GM21723 (cell line): ENCODE measurements around the gene TNRC18.
"Not testable (repeated sequence)": the region's sequence is repeated elsewhere in the genome, so short reads cannot be mapped to it uniquely, and the experiment has no call there.

Experiments
- ATAC-seq: cut with Tn5 transposase; IDR thresholded peaks from one replicate; pipeline ENCODE4 v1.9.1; 2021; ENCODE audit warnings: mild to moderate bottlenecking, moderate library complexity; ENCODE audit not compliant: unreplicated experiment

Gene TNRC18

DNA sequence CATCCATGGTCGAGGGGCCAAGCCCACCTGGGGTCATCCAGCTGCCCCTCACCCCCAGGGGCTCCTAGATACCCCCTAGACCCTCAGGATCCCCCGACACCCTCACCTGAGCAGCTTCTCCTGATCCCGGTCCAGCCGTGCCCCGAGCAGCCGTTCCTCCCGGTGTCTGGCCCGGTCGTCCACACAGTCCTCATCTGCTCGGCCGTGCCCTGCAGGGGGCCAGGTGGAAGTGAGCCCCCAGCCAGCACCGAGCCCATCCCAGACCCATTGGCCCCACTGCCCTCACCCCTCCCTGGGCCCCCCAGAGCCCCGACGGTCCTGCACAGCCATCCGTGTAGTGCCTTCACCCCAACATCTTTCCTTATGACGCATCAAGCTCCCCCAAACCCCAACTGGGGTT, 45.8 kb downstream of the TNRC18 start:
- no peak for ATAC-seq

- ATAC-seq, result no peak
Measured at GRCh38 chr7:5377279-5377678, 46.4 kb downstream of the TNRC18 start.

- no peak for ATAC-seq
Measured at GRCh38 chr7:5375925-5376324, 47.7 kb downstream of the TNRC18 start.

GRCh38 chr7:5374464-5374863, 49.2 kb downstream of the TNRC18 start:
- ATAC-seq, result no peak

- no peak for ATAC-seq
Measured at GRCh38 chr7:5373300-5373699, 50.3 kb downstream of the TNRC18 start.

DNA sequence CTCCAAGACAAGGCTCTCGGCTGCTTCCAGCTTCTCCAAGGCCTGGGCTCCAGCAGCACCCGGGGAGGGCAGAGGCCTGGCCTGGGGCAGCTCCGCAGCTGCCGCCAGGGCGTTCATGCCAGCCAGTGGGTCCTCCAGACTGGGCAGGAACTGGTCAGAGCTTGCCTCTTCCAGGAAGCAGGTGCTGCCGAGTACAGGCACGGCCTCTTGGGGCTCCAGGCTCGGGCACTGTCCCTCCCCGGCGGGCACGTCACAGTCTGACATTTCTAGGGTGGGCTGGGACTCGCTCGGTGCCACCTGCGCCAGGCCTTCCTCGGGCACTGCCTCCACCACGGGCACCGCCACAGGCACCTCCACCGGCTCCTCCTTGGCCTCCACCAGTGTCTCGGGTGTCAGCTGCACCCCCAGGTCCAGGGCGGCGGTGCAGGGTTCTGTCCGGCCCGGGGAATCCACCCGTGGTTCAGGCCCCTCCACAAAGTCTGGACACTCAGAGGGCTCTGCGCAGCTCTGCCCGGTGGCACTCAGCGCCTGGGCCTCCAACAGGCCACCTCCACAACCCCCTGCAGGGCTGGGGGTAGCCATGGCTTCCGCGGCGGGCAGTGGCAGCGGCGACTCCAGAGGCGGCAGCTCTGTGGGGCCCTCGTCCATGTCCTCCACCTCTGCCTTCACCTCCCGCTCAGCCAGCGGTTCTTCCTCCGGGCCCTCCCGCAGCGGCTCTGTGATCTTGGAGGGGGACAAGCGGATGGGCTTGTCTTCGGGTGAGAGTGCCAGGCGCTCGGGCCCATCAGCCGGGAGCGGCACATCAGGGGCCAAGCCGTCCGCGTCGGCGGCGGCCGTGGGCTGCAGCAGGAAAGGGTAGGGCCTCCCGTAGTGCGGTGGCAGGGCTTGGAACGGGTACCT, 52.9 kb downstream of the TNRC18 start:
- no peak for ATAC-seq

DNA sequence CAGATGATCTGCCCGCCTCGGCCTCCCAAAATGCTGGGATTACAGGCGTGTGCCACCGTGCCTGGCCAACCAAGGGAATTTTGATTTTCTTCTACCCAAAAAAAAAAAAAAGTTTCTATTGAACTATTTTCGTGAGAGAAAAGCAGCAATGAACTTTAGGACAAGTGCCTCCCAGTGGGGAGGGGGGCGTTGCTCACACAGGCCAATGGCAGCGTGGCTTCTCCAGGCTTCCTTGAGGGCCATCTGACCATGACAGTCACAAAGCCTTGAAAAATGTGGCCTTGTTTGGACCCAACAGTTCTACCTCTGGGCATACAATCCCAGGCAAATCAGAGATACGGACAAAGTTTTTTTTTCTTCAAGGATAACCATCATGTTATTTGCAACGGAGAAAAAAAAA, 56.0 kb downstream of the TNRC18 start:
- ATAC-seq, result no peak

DNA sequence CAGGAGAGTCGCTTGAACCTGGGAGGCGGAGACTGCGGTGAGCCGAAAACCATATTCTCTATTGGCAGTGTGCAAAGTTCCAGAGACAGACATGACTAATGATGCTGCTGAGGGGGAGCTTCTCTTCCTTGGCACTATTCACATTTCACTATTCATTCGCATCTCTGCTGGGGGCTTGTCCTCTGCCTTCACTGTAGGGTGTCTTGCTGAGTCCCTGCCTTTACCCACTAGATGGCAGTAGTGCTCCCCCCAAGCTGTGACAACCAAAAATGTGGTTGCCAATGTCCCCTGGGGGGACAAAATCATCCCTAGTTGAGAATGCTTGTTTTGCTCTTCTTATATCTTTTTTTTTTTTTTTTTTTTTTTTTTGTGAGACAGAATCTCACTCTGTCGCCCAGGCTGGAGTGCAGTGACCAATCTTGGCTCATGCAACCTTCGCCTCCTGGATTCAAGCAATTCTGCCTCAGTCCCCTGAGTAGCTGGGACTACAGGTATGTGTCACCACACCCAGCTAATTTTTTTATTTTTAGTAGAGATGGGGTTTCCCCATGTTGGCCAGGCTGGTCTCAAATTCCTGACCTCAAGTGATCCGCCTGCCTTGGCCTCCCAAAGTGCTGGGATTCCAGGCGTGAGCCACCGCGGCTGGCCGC, 57.5 kb downstream of the TNRC18 start:
- not testable (repeated sequence) for ATAC-seq

GRCh38 chr7:5363729-5364128, 59.9 kb downstream of the TNRC18 start:
- no peak for ATAC-seq

- no peak for ATAC-seq
Measured at GRCh38 chr7:5362466-5362865, 61.2 kb downstream of the TNRC18 start.

DNA sequence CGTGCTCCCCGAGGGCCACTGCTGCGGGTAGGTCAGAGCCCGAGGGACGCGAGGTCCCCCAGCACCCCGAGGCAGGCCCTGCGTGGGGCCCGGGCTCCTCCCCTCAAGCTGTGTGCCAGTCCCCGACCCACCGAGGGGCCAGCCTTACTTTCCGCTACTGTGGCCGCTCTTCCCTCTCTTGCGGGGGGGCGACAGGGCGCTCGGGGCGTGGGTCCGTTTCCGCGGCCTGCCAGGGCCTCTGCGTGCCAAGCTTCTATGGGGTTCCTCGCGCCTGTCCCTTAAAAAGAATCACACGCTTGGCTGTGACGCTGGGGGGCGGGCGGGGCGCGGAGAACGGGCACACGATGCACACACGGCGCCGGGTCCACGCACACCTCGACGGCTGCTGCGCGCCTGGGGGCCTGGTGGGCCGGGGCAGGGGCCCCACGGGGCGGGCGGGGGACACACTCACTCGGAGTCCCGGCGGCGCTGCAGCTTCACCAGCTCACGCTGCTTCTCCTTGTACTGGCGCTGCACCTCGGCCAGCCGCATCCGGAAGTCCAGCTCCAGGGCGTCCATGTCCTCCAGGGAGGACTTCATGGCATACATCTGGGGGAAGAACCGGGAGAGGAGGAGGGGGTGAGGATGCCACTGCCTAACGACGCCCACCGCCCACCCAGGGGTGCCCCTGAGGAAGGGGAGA, 62.0 kb downstream of the TNRC18 start:
- ATAC-seq, result no peak

GRCh38 chr7:5360971-5361370, 62.7 kb downstream of the TNRC18 start:
- no peak for ATAC-seq

DNA sequence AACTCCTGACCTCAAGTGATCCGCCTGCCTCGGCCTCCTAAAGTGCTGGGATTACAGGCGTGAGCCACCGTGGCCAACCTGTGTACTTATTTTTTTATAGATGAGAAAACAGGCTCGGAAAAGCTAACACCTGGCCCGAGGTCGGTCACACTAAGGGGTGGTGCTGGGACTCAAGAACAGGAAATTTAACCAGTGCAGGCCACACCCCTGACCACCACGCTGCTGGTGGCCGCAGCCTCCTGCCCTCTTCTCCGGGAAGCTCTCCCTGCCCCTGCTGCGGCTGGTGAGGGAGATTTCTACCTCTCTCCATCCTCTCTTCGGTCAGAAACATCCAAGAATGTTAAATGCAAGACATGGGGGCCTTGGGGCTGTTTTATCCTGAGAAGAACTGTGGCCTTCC, 63.2 kb downstream of the TNRC18 start:
- no peak for ATAC-seq

DNA sequence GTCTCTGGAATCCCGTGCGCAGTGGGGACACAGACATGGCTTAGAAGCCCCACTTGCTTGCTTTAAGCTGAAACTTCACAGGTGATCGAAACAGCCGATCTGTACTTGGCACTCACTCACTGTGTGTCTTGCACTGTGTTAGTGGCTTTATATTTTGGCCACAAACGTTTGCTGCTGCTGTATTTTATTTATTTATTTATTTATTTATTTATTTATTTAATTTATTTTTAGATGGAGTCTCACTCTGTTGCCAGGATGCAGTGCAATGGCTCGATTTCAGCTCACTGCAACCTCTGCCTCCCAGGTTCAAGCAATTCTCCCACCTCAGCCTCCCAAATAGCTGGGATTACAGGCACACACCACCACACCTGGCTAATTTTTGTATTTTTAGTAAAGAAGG, 63.6 kb downstream of the TNRC18 start:
- not testable (repeated sequence) for ATAC-seq

GRCh38 chr7:5359344-5359743, 64.3 kb downstream of the TNRC18 start:
- no peak for ATAC-seq

DNA sequence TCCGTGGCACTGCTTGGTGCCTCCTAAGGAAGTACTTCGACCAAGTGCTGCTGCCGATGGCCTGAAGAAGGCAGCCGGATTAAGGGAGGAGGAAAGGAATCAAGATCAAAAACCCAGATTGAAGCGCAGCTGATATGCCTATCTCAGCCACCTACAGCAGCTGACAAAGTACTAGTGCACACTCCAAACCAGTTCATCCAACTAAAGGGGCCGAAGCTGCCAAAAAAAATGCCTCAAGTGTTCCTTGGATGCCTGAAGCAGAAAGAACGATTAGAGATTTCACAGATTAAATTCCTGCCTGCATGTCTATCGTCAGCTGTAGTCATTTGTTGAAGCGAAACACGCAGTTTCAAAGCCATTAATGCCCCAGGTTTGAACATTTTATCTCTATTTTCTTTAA, 65.7 kb downstream of the TNRC18 start:
- no peak for ATAC-seq

GRCh38 chr7:5356751-5357119, 66.9 kb downstream of the TNRC18 start:
- ATAC-seq, result no peak

GRCh38 chr7:5354460-5355232, 69.0 kb downstream of the TNRC18 start:
- ATAC-seq, result no peak

DNA sequence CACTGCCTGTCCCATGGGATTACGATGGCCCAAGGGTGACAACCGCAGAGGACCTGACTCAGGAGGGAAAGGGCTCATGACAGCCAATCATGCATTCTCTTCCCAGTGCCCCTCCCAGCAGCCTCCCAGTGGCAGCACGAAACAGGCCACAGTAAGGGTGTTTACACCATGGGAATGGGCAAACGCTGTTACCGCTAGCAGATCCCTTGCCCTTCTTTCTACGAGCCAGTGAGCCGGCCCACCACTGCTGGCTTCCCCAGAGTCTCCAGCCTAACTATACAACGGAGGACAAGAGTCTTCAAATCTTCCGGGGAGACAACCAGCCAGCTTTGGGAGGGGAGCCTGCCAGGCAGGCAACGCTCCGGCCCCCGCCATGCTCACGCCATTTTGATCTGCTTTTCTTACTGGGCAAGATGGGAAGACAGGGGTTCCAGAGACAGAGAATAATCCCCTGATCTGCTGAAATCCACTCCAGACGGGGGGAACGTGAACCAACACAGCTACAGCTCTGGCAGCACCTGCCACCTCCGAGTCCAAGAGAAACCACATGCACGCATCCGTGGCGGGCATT, 71.1 kb downstream of the TNRC18 start:
- ATAC-seq, result no peak

DNA sequence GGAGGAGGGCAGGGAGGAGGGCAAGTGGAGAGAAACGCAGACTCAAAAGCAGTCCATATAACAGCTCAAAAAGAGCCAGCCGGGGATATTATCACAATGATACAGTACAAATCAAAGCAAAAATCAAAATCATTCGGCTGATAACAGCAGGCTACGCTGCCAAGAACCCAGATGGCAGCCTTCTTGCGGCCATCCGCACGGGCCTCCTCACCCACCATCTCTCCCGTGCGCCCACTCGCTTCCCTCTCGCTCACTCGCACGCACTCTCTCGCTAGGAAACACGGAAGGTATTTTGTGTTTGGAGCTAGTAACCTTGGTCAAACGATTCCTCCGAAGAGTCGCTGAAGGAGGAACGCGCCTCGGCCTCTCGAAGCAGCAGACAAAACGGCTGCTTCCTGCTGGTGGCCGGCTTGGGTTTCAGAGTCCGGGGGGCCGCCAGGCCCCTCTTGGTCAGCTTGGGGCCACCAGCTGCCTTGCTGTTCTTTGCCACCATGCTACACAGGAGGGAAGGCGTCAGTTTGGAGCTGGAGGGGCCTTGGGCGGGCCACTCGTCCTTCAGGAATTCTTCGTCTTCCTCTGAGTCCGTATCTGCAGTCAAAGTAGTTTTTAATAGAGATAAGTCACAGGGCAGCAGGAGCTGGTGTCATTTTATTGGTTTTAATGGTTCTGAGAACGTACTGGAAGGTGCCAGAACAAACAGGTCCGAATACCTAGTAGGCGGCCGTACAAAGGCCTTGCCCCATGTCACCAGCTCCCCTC, 71.9 kb downstream of the TNRC18 start:
- ATAC-seq, result no peak
